ENCODE results near the gene UNC13A. TPM values are rescaled to one million over a fixed set of nuclear protein-coding genes. Genes with fewer than 3 reads are reported as not detected.

UNC13A gene
- total RNA-seq, 1 experiment from 2014 or later: 29.0 TPM

GRCh38 chr19:17676295-17676694 is 11.9 kb downstream of the UNC13A start:
- 0 out of 2 replicates have a peak overlapping the region, but pooled peaks have one; percentile 47 for H3K4me2 ChIP-seq (ENCODE audit: low read length)
- no peak overlapping the region for H3K9ac ChIP-seq (ENCODE audit: low read length)
- BruUV-seq (replicated peaks): no TSS peak
- no peak overlapping the region for H3K27ac ChIP-seq (ENCODE audit: low read depth, low read length)
- no peak overlapping the region for H2AFZ ChIP-seq (ENCODE audit: low read depth, low read length, poor library complexity, severe bottlenecking)
- ChIA-PET RAD21 (ENCODE audit: low non-redundant PET in 1 of 2, low total read pairs in 2 of 2, uncharacterized antibody in 2 of 2, unreplicated experiment in 2 of 2) (no interaction called here), POLR2A (no interaction called here), CTCF (interaction anchor here (1.5 kb wide), 1 partner anchor 90 kb away, joined by 3 read pairs; no protein-coding TSS in a partner anchor)
- peaks cover 27 to 61% of the 10 kb centered on the region in 2 experiments for H3K4me1 ChIP-seq (ENCODE audit: control insufficient read depth in 1 of 2, insufficient read depth in 2 of 2, low read length in 2 of 2)
- H3K79me2 ChIP-seq (ENCODE audit: insufficient read depth, low read length): peaks cover 18% of the 10 kb centered on the region
- 0 out of 4 replicates have a peak, but pooled peaks cover 0 to 3% of the 10 kb centered on the region in 2 experiments for H3K36me3 ChIP-seq (ENCODE audit: control insufficient read depth in 1 of 2, insufficient read depth in 2 of 2, low read length in 2 of 2)
- H3K9me2 ChIP-seq (ENCODE audit: insufficient read depth): no peaks in the 10 kb centered on the region
- H3K27me3 ChIP-seq (ENCODE audit: insufficient read depth, low read length): no peaks in the 10 kb centered on the region
- ATAC-seq (no peak), DNase-seq (ENCODE audit: low read depth, low spot score) (no peak)
- H3K9me3 ChIP-seq (ENCODE audit: control insufficient read depth in 1 of 2, insufficient read depth in 1 of 2, low read depth in 1 of 2, low read length in 2 of 2): no peaks in the 10 kb centered on the region
- intact Hi-C loops (cut with micrococcal nuclease): no loop called here
- no peaks in the 10 kb centered on the region for H4K20me1 ChIP-seq (ENCODE audit: insufficient read depth)
- no peak overlapping the region for H3K4me3 ChIP-seq (replicated peaks in 1 of 2; ENCODE audit: low read depth in 1 of 2, low read length in 2 of 2)
- TF ChIP-seq SIN3A (IDR thresholded peaks at IDR 0.05; ENCODE audit: low read depth): no peak
- no peak for TF ChIP-seq CTCF (IDR thresholded peaks at IDR 0.05 in 2 of 3, conservative IDR thresholded peaks at IDR 0.05 in 1 of 3; ENCODE audit: borderline replicate concordance in 1 of 3, insufficient read depth in 1 of 3, low read depth in 2 of 3, low read length in 2 of 3)
- TF ChIP-seq ZNF274 (IDR thresholded peaks at IDR 0.05; ENCODE audit: low read depth, low read length): no peak
- TF ChIP-seq POLR2A (IDR thresholded peaks at IDR 0.05; ENCODE audit: borderline replicate concordance, extremely low read depth, insufficient read depth, insufficient read length): no peak
- no peak for TF ChIP-seq ATF3 (IDR thresholded peaks at IDR 0.05)
- no peak for TF ChIP-seq ZFX (IDR thresholded peaks at IDR 0.05)
- TF ChIP-seq TCF7L2 (IDR thresholded peaks at IDR 0.05; ENCODE audit: borderline replicate concordance, extremely low read depth, insufficient read depth, insufficient read length): no peak
- no peak for TF ChIP-seq ELF1 (IDR thresholded peaks at IDR 0.05; ENCODE audit: borderline replicate concordance, low read depth)
- no peak for TF ChIP-seq FOSL1 (IDR thresholded peaks at IDR 0.05; ENCODE audit: low read depth)
- no peak for TF ChIP-seq EZH2 (IDR thresholded peaks at IDR 0.05)
- no peak for TF ChIP-seq SRF (IDR thresholded peaks at IDR 0.05; ENCODE audit: low read depth)
- TF ChIP-seq CBX3 (IDR thresholded peaks at IDR 0.05; ENCODE audit: low read depth): no peak
- TF ChIP-seq JUND (IDR thresholded peaks at IDR 0.05): no peak
- no peak for TF ChIP-seq EZH2phosphoT487 (IDR thresholded peaks at IDR 0.05; ENCODE audit: borderline replicate concordance)
- TF ChIP-seq CEBPB (IDR thresholded peaks at IDR 0.05; ENCODE audit: low read depth): no peak
- TF ChIP-seq SP1 (IDR thresholded peaks at IDR 0.05; ENCODE audit: low read depth): no peak
- TF ChIP-seq RAD21 (IDR thresholded peaks at IDR 0.05; ENCODE audit: low read depth): no peak
- TF ChIP-seq EGR1 (IDR thresholded peaks at IDR 0.05; ENCODE audit: low read depth): no peak
- TF ChIP-seq YY1 (IDR thresholded peaks at IDR 0.05; ENCODE audit: extremely low read depth, insufficient replicate concordance, low read depth, low read length): no peak

Measured in HCT116 (cell line).